GM21390 (cell line): ENCODE results near the gene FGFBP3.
"Not testable (repeated sequence)": the region's sequence is repeated elsewhere in the genome, so short reads cannot be mapped to it uniquely, and the experiment has no call there.

Source experiments
- ATAC-seq: cut with Tn5 transposase; IDR thresholded peaks from one replicate; pipeline ENCODE4 v1.9.1; 2021; ENCODE audit not compliant: unreplicated experiment

The FGFBP3 gene

GRCh38 chr10:91901784-91902677 lies 7.3 kb downstream of the FGFBP3 start:
- no peak for ATAC-seq

GRCh38 chr10:91897421-91897820 lies 11.9 kb downstream of the FGFBP3 start:
- no peak for ATAC-seq

GRCh38 chr10:91896212-91896756 lies 13.0 kb downstream of the FGFBP3 start:
- ATAC-seq, result no peak

- ATAC-seq, result not testable (repeated sequence)
Measured at GRCh38 chr10:91894261-91894685, 15.0 kb downstream of the FGFBP3 start.

- ATAC-seq, result no peak
Measured at GRCh38 chr10:91893051-91893450, 16.2 kb downstream of the FGFBP3 start.

GRCh38 chr10:91891125-91892001 lies 17.9 kb downstream of the FGFBP3 start:
- no peak for ATAC-seq

- no peak for ATAC-seq
Measured at GRCh38 chr10:91887272-91888076, 21.8 kb downstream of the FGFBP3 start.

GRCh38 chr10:91886954-91887271 lies 22.4 kb downstream of the FGFBP3 start:
- no peak for ATAC-seq

GRCh38 chr10:91885362-91886079 lies 23.8 kb downstream of the FGFBP3 start:
- no peak for ATAC-seq

GRCh38 chr10:91884536-91884935 lies 24.8 kb downstream of the FGFBP3 start:
- no peak for ATAC-seq

- ATAC-seq, result no peak
Measured at GRCh38 chr10:91883549-91884444, 25.5 kb downstream of the FGFBP3 start.

GRCh38 chr10:91880310-91880709 lies 29.0 kb downstream of the FGFBP3 start:
- no peak for ATAC-seq

- no peak for ATAC-seq
Measured at GRCh38 chr10:91879515-91880170, 29.6 kb downstream of the FGFBP3 start.

- no peak for ATAC-seq
Measured at GRCh38 chr10:91875779-91876178, 33.5 kb downstream of the FGFBP3 start.

- no peak for ATAC-seq
Measured at GRCh38 chr10:91875156-91875555, 34.1 kb downstream of the FGFBP3 start.

- ATAC-seq, result no peak
Measured at GRCh38 chr10:91865562-91866081, 43.7 kb downstream of the FGFBP3 start.

- no peak for ATAC-seq
Measured at GRCh38 chr10:91864744-91865143, 44.5 kb downstream of the FGFBP3 start.

- no peak for ATAC-seq
Measured at GRCh38 chr10:91864099-91864498, 45.2 kb downstream of the FGFBP3 start.
